Neural progenitor cell (in vitro differentiated cells): ENCODE results near the gene CCR6.

Source experiments
- EZH2 ChIP-seq: fragments of 200-600 bp; sonication (generic); IDR thresholded peaks from 2 replicates; pipeline ENCODE4 v1.6.1; 2017; ENCODE audit warnings: antibody characterized with exemption, mild to moderate bottlenecking, moderate library complexity
- EZH2phosphoT487 ChIP-seq: fragments of 200-600 bp; sonication (generic); IDR thresholded peaks from 2 replicates; pipeline ENCODE4 v1.6.1; 2017; ENCODE audit warnings: antibody characterized with exemption
- TF ChIP-seq, protein P1 (sequence below): fragments of 200-600 bp; sonication (generic); IDR thresholded peaks from 2 replicates; pipeline ENCODE4 v1.5.1; 2017; ENCODE audit warnings: antibody characterized with exemption, mild to moderate bottlenecking

- TF ChIP-seq, protein P1, sequence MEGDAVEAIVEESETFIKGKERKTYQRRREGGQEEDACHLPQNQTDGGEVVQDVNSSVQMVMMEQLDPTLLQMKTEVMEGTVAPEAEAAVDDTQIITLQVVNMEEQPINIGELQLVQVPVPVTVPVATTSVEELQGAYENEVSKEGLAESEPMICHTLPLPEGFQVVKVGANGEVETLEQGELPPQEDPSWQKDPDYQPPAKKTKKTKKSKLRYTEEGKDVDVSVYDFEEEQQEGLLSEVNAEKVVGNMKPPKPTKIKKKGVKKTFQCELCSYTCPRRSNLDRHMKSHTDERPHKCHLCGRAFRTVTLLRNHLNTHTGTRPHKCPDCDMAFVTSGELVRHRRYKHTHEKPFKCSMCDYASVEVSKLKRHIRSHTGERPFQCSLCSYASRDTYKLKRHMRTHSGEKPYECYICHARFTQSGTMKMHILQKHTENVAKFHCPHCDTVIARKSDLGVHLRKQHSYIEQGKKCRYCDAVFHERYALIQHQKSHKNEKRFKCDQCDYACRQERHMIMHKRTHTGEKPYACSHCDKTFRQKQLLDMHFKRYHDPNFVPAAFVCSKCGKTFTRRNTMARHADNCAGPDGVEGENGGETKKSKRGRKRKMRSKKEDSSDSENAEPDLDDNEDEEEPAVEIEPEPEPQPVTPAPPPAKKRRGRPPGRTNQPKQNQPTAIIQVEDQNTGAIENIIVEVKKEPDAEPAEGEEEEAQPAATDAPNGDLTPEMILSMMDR, result no peak
- no peak for TF ChIP-seq EZH2
- no peak for TF ChIP-seq EZH2phosphoT487
Observed at GRCh38 chr6:167136376-167136775, 13.5 kb downstream of the CCR6 start.
